SH-SY5Y (cell line): Measurements from ENCODE around the gene HOXA13.

Experiments used
- GATA2 ChIP-seq: IDR thresholded peaks from 2 replicates; pipeline ENCODE4 v1.6.1; 2011; ENCODE audit warnings: mild to moderate bottlenecking, low read depth, low read length
- GATA3 ChIP-seq: IDR thresholded peaks from 2 replicates; pipeline ENCODE4 v1.6.1; 2011; ENCODE audit warnings: low read depth, mild to moderate bottlenecking, low read length, moderate library complexity

DNA sequence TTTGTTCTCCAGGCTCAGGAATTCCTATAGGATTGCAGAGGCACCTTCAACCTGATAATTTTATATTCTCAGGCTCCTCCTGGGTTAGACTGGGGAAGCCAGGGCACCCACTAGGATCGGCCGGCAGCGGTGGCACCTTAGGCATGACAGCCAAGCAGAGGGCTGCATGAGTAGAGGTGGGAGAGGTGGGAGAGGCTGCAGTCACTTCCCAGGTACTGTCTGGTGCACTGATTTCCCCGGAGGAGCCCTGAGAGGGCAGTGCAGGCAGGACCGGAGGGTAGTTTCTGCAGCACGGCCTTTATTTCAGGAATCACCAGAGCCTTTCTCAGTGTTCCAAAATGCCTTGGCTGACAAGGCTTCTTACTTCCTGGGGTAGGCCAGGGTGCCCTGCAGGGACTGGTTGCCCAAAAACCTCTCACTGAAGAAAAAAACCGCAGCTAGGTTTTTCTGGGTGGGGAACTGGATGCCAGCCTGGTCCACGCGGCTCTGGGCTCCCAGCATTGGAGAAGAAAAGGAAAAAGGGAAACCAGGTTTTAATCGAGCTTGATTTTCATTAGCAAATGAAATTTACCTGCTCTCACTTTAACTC is 3.6 kb upstream of the HOXA13 start:
- TF ChIP-seq GATA2 (no peak), GATA3 (no peak)
